K562 (cell line): ENCODE results near the gene LHFPL5. TPM values are rescaled to one million over a fixed set of nuclear protein-coding genes. Genes with fewer than 3 reads are reported as not detected.

ENCODE experiments used
- ATAC-seq: fragments of 200-7000 bp; cut with Tn5 transposase; 3 replicates; pipeline ENCODE4 v1.9.1; 2020; ENCODE audit warnings: moderate library complexity
- BruUV-seq: library from RNA; stranded (reverse); fragments of 400-500 nt; replicated peaks from 2 replicates; lab custom pipeline; 2021; lab: Mats Ljungman, UMichigan
- CTCF ChIA-PET: fragments of 300-600 bp; formaldehyde crosslinking; extraction: SDS; loops from one replicate; lab custom pipeline; 2021; ENCODE audit warnings: low intra/inter-chr PET ratio; lab: Yijun Ruan, JAX
- POLR2A ChIA-PET: fragments of 300-600, 350-650 bp; sonication (Branson Sonifier 250); formaldehyde crosslinking; extraction: SDS; loops from one replicate; lab custom pipeline; 2021; ENCODE audit warnings: antibody characterized with exemption, inconsistent platforms; lab: Yijun Ruan, JAX
- DNase-seq, 4 experiments: peaks; one replicate each; pipeline versions ENCODE4 v3.0.0 to v3.0.0-alpha.2; 2011 to 2018; ENCODE audit warnings: low spot score in 3 of 4, mixed read lengths in 3 of 4; ENCODE audit errors: extremely low read depth in 1 of 4
- FAIRE-seq: peaks from 2 replicates; lab custom pipeline; 2011; peaks lifted over from hg19 to GRCh38; lab: Jason Lieb, UNC
- H2AFZ ChIP-seq: 2 replicates; pipeline ENCODE4 v1.6.0; 2011; ENCODE audit warnings: low read depth, low read length, control low read depth, inconsistent platforms
- H3K27ac ChIP-seq: fragments of 200-600 bp; 3 replicates; pipeline ENCODE4 v1.8.0; 2011; ENCODE audit warnings: low read depth, mild to moderate bottlenecking, control low read depth, inconsistent platforms, low read length, moderate library complexity, mixed read lengths; ENCODE audit errors: extremely low read depth
- H3K27me3 ChIP-seq, 2 experiments: fragments of 300-600 bp in 1 of 2; 2 replicates in 1 of 2; 3 replicates in 1 of 2; pipeline versions ENCODE4 v1.6.0 to v1.8.0; 2011; ENCODE audit warnings: inconsistent platforms in 2 of 2, low read length in 2 of 2, mild to moderate bottlenecking in 1 of 2, mixed read lengths in 1 of 2, moderate library complexity in 1 of 2; ENCODE audit not compliant: control insufficient read depth in 2 of 2, insufficient read depth in 2 of 2
- H3K36me3 ChIP-seq: fragments of 300-600 bp; 3 replicates; pipeline ENCODE4 v1.8.0; 2011; ENCODE audit warnings: mild to moderate bottlenecking, low read length, inconsistent platforms; ENCODE audit not compliant: control insufficient read depth, insufficient read depth
- H3K4me1 ChIP-seq, 2 experiments: fragments of 200-600 bp in 1 of 2; replicated peaks in 1 of 2; 2 replicates in 1 of 2; 3 replicates in 1 of 2; pipeline versions ENCODE4 v1.5.1 to v1.8.0; 2011; ENCODE audit warnings: inconsistent platforms in 2 of 2, low read length in 2 of 2, mild to moderate bottlenecking in 1 of 2, mixed read lengths in 1 of 2, moderate library complexity in 1 of 2; ENCODE audit not compliant: control insufficient read depth in 2 of 2, insufficient read depth in 2 of 2
- H3K4me2 ChIP-seq: 2 replicates; pipeline ENCODE4 v1.6.1; 2011; ENCODE audit warnings: low read length, control low read depth, inconsistent platforms, mixed read lengths; ENCODE audit not compliant: insufficient read depth
- H3K4me3 ChIP-seq: fragments of 200-600 bp; sonication (generic), shearing (Covaris generic); 2 replicates; pipeline ENCODE4 v1.5.1; 2016; ENCODE audit warnings: control low read depth, inconsistent platforms
- H3K79me2 ChIP-seq: fragments of 200-600 bp; 3 replicates; pipeline ENCODE4 v1.8.0; 2011; ENCODE audit warnings: low read length, inconsistent platforms; ENCODE audit not compliant: control insufficient read depth, insufficient read depth
- H3K9ac ChIP-seq, 2 experiments: 2 replicates each; pipeline versions ENCODE4 v1.6.0 to v1.6.1; 2011; ENCODE audit warnings: low read depth in 2 of 2, low read length in 2 of 2, control low read depth in 1 of 2, inconsistent platforms in 1 of 2, mild to moderate bottlenecking in 1 of 2, mixed read lengths in 1 of 2; ENCODE audit not compliant: insufficient read depth in 1 of 2
- H3K9me1 ChIP-seq: one replicate; pipeline ENCODE4 v1.6.0; 2011; ENCODE audit warnings: inconsistent platforms, mild to moderate bottlenecking, low read length, moderate library complexity; ENCODE audit not compliant: control insufficient read depth, insufficient read depth
- H3K9me3 ChIP-seq: replicated peaks from 2 replicates; pipeline ENCODE4 v1.5.1; 2011; ENCODE audit warnings: low read depth, low read length, inconsistent platforms; ENCODE audit not compliant: control insufficient read depth, insufficient read depth
- H4K20me1 ChIP-seq: replicated peaks from 2 replicates; pipeline ENCODE4 v1.6.1; 2011; ENCODE audit warnings: low read length, inconsistent platforms, mixed read lengths; ENCODE audit not compliant: control insufficient read depth, insufficient read depth
- CEBPB ChIP-seq: fragments of 450-650 bp; IDR thresholded peaks from 2 replicates; pipeline ENCODE4 v1.6.1; 2016; ENCODE audit warnings: missing genetic modification characterization, missing compliant biosample characterization
- CEBPG ChIP-seq, 3 experiments: fragments of 200-800 bp in 1 of 3; sonication (Bioruptor generic) in 1 of 3; sonication (generic) in 1 of 3; formaldehyde crosslinking in 1 of 3; IDR thresholded peaks in 2 of 3; conservative IDR thresholded peaks in 1 of 3; 2 replicates each; pipeline versions ENCODE4 v1.6.1 to v1.8.0; 2016 to 2022; ENCODE audit warnings: missing compliant biosample characterization in 2 of 3, missing genetic modification characterization in 2 of 3, mild to moderate bottlenecking in 1 of 3, missing genetic modification reagents in 1 of 3
- IRF2 ChIP-seq: sonication (generic); formaldehyde crosslinking; IDR thresholded peaks from 2 replicates; pipeline ENCODE4 v1.8.1; 2022; ENCODE audit warnings: mild to moderate bottlenecking, missing genetic modification reagents
- KDM4B ChIP-seq, 2 experiments: fragments of 450-650 bp in 1 of 2; sonication (generic) in 1 of 2; IDR thresholded peaks; 2 replicates each; pipeline ENCODE4 v1.6.1; 2016 to 2017; ENCODE audit warnings: borderline replicate concordance in 2 of 2, antibody characterized with exemption in 1 of 2, low read depth in 1 of 2, mild to moderate bottlenecking in 1 of 2
- SMAD3 ChIP-seq: fragments of 450-650 bp; formaldehyde crosslinking; conservative IDR thresholded peaks from 2 replicates; pipeline ENCODE4 v1.4.0; 2020; ENCODE audit warnings: mild to moderate bottlenecking
- WGBS: fragments of 100-300 bp; shearing (Covaris generic); methylation state at CpG from one replicate; pipeline ENCODE4 v1.1.6; 2016; ENCODE audit warnings: low coverage, mixed read lengths; ENCODE audit not compliant: insufficient coverage; ENCODE audit errors: missing lambda C conversion rate; 5-methylcytosine and 5-hydroxymethylcytosine counted together
- in situ Hi-C: fragments of 300-500 bp; cut with MboI; formaldehyde crosslinking; loops from 4 replicates; pipeline ENCODE4 v1.15.0; 2018; ENCODE audit warnings: inconsistent platforms, mixed read lengths
- intact Hi-C: fragments of 100-400 bp; cut with micrococcal nuclease; formaldehyde crosslinking; loops from 2 replicates; pipeline ENCODE4 v1.14.2; 2022
- polyA plus RNA-seq, 8 experiments: library from polyadenylated mRNA; depleted of rRNA in 4 of 8; stranded (reverse) in 5 of 8; unstranded in 3 of 8; fragments of >200 nt; fragmentation: Nextera tagmentation in 2 of 8; fragmentation: Illumina TruSeq in 1 of 8; extraction: Ambion mirVana in 2 of 8; extraction: Trizol in 1 of 8; gene quantifications; 2 replicates each; pipeline versions ENCODE4 v1.2.1 to v1.2.3, GENCODE V29; 2011 to 2014; ENCODE audit warnings: inconsistent platforms in 1 of 8, missing spikeins in 1 of 8
- total RNA-seq, 7 experiments: library from RNA; depleted of rRNA in 6 of 7; stranded (reverse); fragments of >200 nt in 6 of 7; fragmentation: Illumina TruSeq in 2 of 7; extraction: Trizol in 2 of 7; gene quantifications; 2 replicates each; pipeline versions ENCODE4 v1.2.1 to v1.2.3, GENCODE V29; 2011 to 2021; ENCODE audit warnings: low replicate concordance in 1 of 7

Gene LHFPL5
- total and polyA plus RNA-seq, 9 of the 15 experiments (the other 6 are each of a cell fraction or from before 2014, with no cell fraction given): not detected

DNA sequence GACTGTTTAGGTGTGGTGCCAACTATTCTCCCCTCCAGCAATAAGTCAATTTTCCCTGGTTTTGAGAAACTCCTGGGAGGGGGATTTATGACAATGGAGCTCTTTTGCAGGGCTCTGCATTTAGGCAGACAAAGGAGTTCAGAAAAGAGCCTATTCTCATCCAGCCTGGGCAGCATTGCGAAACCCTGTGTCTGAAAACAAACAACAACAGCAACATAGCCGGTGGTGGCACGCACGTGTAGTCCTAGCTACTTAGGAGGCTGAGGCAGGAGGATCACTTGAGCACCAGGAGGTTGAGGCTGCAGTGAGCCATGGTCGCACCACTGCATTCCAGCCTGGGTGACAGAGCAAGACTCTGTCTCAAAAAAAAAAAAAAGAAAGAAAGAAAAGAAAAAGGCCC, 14.5 kb upstream of the LHFPL5 start:
- H3K36me3 ChIP-seq: no peaks in the 10 kb centered on the region
- H3K9me3 ChIP-seq: no peaks in the 10 kb centered on the region
- 3% methylated on average over 5 of the region's 5 CpGs for WGBS
- TF ChIP-seq KDM4B (IDR thresholded peaks at IDR 0.05; ENCODE audit: borderline replicate concordance in 2 of 2, low read depth in 1 of 2) (no peak), CEBPG (CRISPR knock-in tag; IDR thresholded peaks at IDR 0.05) (0 out of 2 replicates have a peak, but pooled peaks have one; percentile 35), CEBPG (tag; conservative IDR thresholded peaks at IDR 0.05 in 1 of 2, IDR thresholded peaks at IDR 0.05 in 1 of 2) (peak in 1 of 2 experiments; percentile 46; a peak in 1 of 4 replicates), CEBPB (tag) (peak; percentile 70), SMAD3 (CRISPR knock-in tag) (no peak), IRF2 (CRISPR knock-in tag) (0 out of 2 replicates have a peak, but pooled peaks have one; percentile 15)
- no peak overlapping the region for H3K4me3 ChIP-seq
- no peaks in the 10 kb centered on the region; the same call in 1 of the 2 replicates for H4K20me1 ChIP-seq
- intact Hi-C loops (no loop called here), in situ Hi-C loops (no loop called here)
- CTCF ChIA-PET: interaction anchor here (0.5 kb wide), 1 partner anchor 245 kb away, joined by 4 read pairs; no protein-coding TSS in a partner anchor
- BruUV-seq: no TSS peak
- no peaks in the 10 kb centered on the region for H3K9me1 ChIP-seq
- no peak overlapping the region for H2AFZ ChIP-seq
- peak in 1 of 4 experiments; percentile 8 for DNase-seq
- H3K79me2 ChIP-seq: no peaks in the 10 kb centered on the region
- H3K27me3 ChIP-seq: peaks cover 63 to 72% of the 10 kb centered on the region in 2 experiments
- no peak for ATAC-seq
- H3K4me2 ChIP-seq: no peak overlapping the region
- POLR2A ChIA-PET: interaction anchor here (0.8 kb wide), 1 partner anchor 11 kb away, joined by 3 read pairs; no protein-coding TSS in a partner anchor
- H3K9ac ChIP-seq: no peak overlapping the region
- H3K27ac ChIP-seq: no peak overlapping the region
- no peak for FAIRE-seq
- H3K4me1 ChIP-seq: peaks cover 0 to 6% of the 10 kb centered on the region in 2 experiments; a peak in 2 of 5 replicates
